ENCODE results near the gene JAKMIP1.
A peak's percentile ranks its signal among the peaks of the same experiment; 100 is the strongest.

Gene JAKMIP1

GRCh38 chr4:6161921-6162464, 38.4 kb downstream of the JAKMIP1 start:
- Histone ChIP-seq H3K9me3 (ENCODE audit: insufficient read depth, low read length) (peaks cover 17% of the 10 kb centered on the region; the same call in 1 of the 2 replicates), H3K36me3 (ENCODE audit: insufficient read depth, insufficient read length, low read length) (no peaks in the 10 kb centered on the region), H3K27me3 (ENCODE audit: insufficient read depth, insufficient read length) (peaks cover 2% of the 10 kb centered on the region), H3K4me1 (ENCODE audit: insufficient read depth, insufficient read length) (no peaks in the 10 kb centered on the region), H3K9ac (ENCODE audit: insufficient read length, low read depth) (no peak overlapping the region), H3K4me3 (ENCODE audit: insufficient read length, low read depth) (no peak overlapping the region)
- no peak for DNase-seq (ENCODE audit: low read depth, low spot score)
- TF ChIP-seq YY1 (IDR thresholded peaks at IDR 0.05; ENCODE audit: insufficient read depth, insufficient read length) (no peak), ZNF274 (IDR thresholded peaks at IDR 0.05; ENCODE audit: low read depth, low read length) (no peak), SUZ12 (IDR thresholded peaks at IDR 0.05; ENCODE audit: extremely low read depth, insufficient read depth, insufficient read length) (no peak)

GRCh38 chr4:6160536-6160935, 39.8 kb downstream of the JAKMIP1 start:
- Histone ChIP-seq H3K9me3 (ENCODE audit: insufficient read depth, low read length) (peaks cover 17% of the 10 kb centered on the region; the same call in 1 of the 2 replicates), H3K4me1 (ENCODE audit: insufficient read depth, insufficient read length) (no peaks in the 10 kb centered on the region), H3K9ac (ENCODE audit: insufficient read length, low read depth) (no peak overlapping the region), H3K36me3 (ENCODE audit: insufficient read depth, insufficient read length, low read length) (no peaks in the 10 kb centered on the region), H3K27me3 (ENCODE audit: insufficient read depth, insufficient read length) (peaks cover 2% of the 10 kb centered on the region), H3K4me3 (ENCODE audit: insufficient read length, low read depth) (no peak overlapping the region)
- TF ChIP-seq SUZ12 (IDR thresholded peaks at IDR 0.05; ENCODE audit: extremely low read depth, insufficient read depth, insufficient read length): no peak
- TF ChIP-seq YY1 (IDR thresholded peaks at IDR 0.05; ENCODE audit: insufficient read depth, insufficient read length): no peak
- no peak for TF ChIP-seq ZNF274 (IDR thresholded peaks at IDR 0.05; ENCODE audit: low read depth, low read length)
- DNase-seq (ENCODE audit: low read depth, low spot score): no peak

GRCh38 chr4:6157926-6158325, 42.4 kb downstream of the JAKMIP1 start:
- TF ChIP-seq YY1 (IDR thresholded peaks at IDR 0.05; ENCODE audit: insufficient read depth, insufficient read length): no peak
- TF ChIP-seq ZNF274 (IDR thresholded peaks at IDR 0.05; ENCODE audit: low read depth, low read length): no peak
- TF ChIP-seq SUZ12 (IDR thresholded peaks at IDR 0.05; ENCODE audit: extremely low read depth, insufficient read depth, insufficient read length): no peak
- Histone ChIP-seq H3K9ac (ENCODE audit: insufficient read length, low read depth) (no peak overlapping the region), H3K4me3 (ENCODE audit: insufficient read length, low read depth) (no peak overlapping the region), H3K4me1 (ENCODE audit: insufficient read depth, insufficient read length) (peaks cover 10% of the 10 kb centered on the region), H3K27me3 (ENCODE audit: insufficient read depth, insufficient read length) (peaks cover 2% of the 10 kb centered on the region), H3K36me3 (ENCODE audit: insufficient read depth, insufficient read length, low read length) (no peaks in the 10 kb centered on the region), H3K9me3 (ENCODE audit: insufficient read depth, low read length) (no peaks in the 10 kb centered on the region)
- no peak for DNase-seq (ENCODE audit: low read depth, low spot score)

GRCh38 chr4:6155996-6156750, 44.2 kb downstream of the JAKMIP1 start:
- peaks cover 2% of the 10 kb centered on the region for H3K27me3 ChIP-seq (ENCODE audit: insufficient read depth, insufficient read length)
- no peak overlapping the region for H3K4me3 ChIP-seq (ENCODE audit: insufficient read length, low read depth)
- H3K9ac ChIP-seq (ENCODE audit: insufficient read length, low read depth): no peak overlapping the region
- peaks cover 10% of the 10 kb centered on the region for H3K4me1 ChIP-seq (ENCODE audit: insufficient read depth, insufficient read length)
- DNase-seq (ENCODE audit: low read depth, low spot score): no peak
- H3K36me3 ChIP-seq (ENCODE audit: insufficient read depth, insufficient read length, low read length): no peaks in the 10 kb centered on the region
- TF ChIP-seq SUZ12 (IDR thresholded peaks at IDR 0.05; ENCODE audit: extremely low read depth, insufficient read depth, insufficient read length) (no peak), YY1 (IDR thresholded peaks at IDR 0.05; ENCODE audit: insufficient read depth, insufficient read length) (no peak), ZNF274 (IDR thresholded peaks at IDR 0.05; ENCODE audit: low read depth, low read length) (no peak)
- H3K9me3 ChIP-seq (ENCODE audit: insufficient read depth, low read length): no peaks in the 10 kb centered on the region

- no peaks in the 10 kb centered on the region for H3K27me3 ChIP-seq (ENCODE audit: insufficient read depth, insufficient read length)
- H3K9me3 ChIP-seq (ENCODE audit: insufficient read depth, low read length): no peaks in the 10 kb centered on the region
- no peak for TF ChIP-seq SUZ12 (IDR thresholded peaks at IDR 0.05; ENCODE audit: extremely low read depth, insufficient read depth, insufficient read length)
- TF ChIP-seq YY1 (IDR thresholded peaks at IDR 0.05; ENCODE audit: insufficient read depth, insufficient read length): no peak
- TF ChIP-seq ZNF274 (IDR thresholded peaks at IDR 0.05; ENCODE audit: low read depth, low read length): no peak
- H3K4me3 ChIP-seq (ENCODE audit: insufficient read length, low read depth): no peak overlapping the region
- no peak overlapping the region for H3K9ac ChIP-seq (ENCODE audit: insufficient read length, low read depth)
- no peak for DNase-seq (ENCODE audit: low read depth, low spot score)
- peaks cover 10% of the 10 kb centered on the region for H3K4me1 ChIP-seq (ENCODE audit: insufficient read depth, insufficient read length)
- no peaks in the 10 kb centered on the region for H3K36me3 ChIP-seq (ENCODE audit: insufficient read depth, insufficient read length, low read length)
These were observed 45.5 kb downstream of the JAKMIP1 start for GRCh38 chr4:6154875-6155274.

- Histone ChIP-seq H3K9ac (ENCODE audit: insufficient read length, low read depth) (peak overlapping the region; percentile 21), H3K36me3 (ENCODE audit: insufficient read depth, insufficient read length, low read length) (no peaks in the 10 kb centered on the region), H3K27me3 (ENCODE audit: insufficient read depth, insufficient read length) (no peaks in the 10 kb centered on the region), H3K4me3 (ENCODE audit: insufficient read length, low read depth) (no peak overlapping the region), H3K9me3 (ENCODE audit: insufficient read depth, low read length) (no peaks in the 10 kb centered on the region), H3K4me1 (ENCODE audit: insufficient read depth, insufficient read length) (peaks cover 10% of the 10 kb centered on the region)
- TF ChIP-seq YY1 (IDR thresholded peaks at IDR 0.05; ENCODE audit: insufficient read depth, insufficient read length): no peak
- TF ChIP-seq SUZ12 (IDR thresholded peaks at IDR 0.05; ENCODE audit: extremely low read depth, insufficient read depth, insufficient read length): no peak
- TF ChIP-seq ZNF274 (IDR thresholded peaks at IDR 0.05; ENCODE audit: low read depth, low read length): no peak
- DNase-seq (ENCODE audit: low read depth, low spot score): no peak
These were observed 46.5 kb downstream of the JAKMIP1 start for GRCh38 chr4:6153874-6154273.

GRCh38 chr4:6152869-6153705, 47.3 kb downstream of the JAKMIP1 start:
- Histone ChIP-seq H3K4me1 (ENCODE audit: insufficient read depth, insufficient read length) (peaks cover 10% of the 10 kb centered on the region), H3K27me3 (ENCODE audit: insufficient read depth, insufficient read length) (no peaks in the 10 kb centered on the region), H3K9ac (ENCODE audit: insufficient read length, low read depth) (no peak overlapping the region), H3K9me3 (ENCODE audit: insufficient read depth, low read length) (no peaks in the 10 kb centered on the region), H3K4me3 (ENCODE audit: insufficient read length, low read depth) (no peak overlapping the region), H3K36me3 (ENCODE audit: insufficient read depth, insufficient read length, low read length) (no peaks in the 10 kb centered on the region)
- TF ChIP-seq SUZ12 (IDR thresholded peaks at IDR 0.05; ENCODE audit: extremely low read depth, insufficient read depth, insufficient read length): no peak
- TF ChIP-seq ZNF274 (IDR thresholded peaks at IDR 0.05; ENCODE audit: low read depth, low read length): no peak
- TF ChIP-seq YY1 (IDR thresholded peaks at IDR 0.05; ENCODE audit: insufficient read depth, insufficient read length): no peak
- no peak for DNase-seq (ENCODE audit: low read depth, low spot score)

Measured in NT2/D1 (cell line).